Prostate gland (tissue), 2 donors: ENCODE data around the gene TECTA. TPM values are rescaled to one million over a fixed set of nuclear protein-coding genes. Genes with fewer than 3 reads are reported as not detected.

ENCODE experiments used
- DNase-seq: peaks from one replicate; pipeline ENCODE4 v3.0.0-alpha.2; 2019; ENCODE audit warnings: low spot score
- H3K27ac ChIP-seq, 2 donors: fragments of 200-600 bp; sonication (generic); 2 replicates each; pipeline ENCODE4 v1.5.1; 2017 to 2019
- H3K27me3 ChIP-seq: fragments of 200-600 bp; sonication (generic); replicated peaks from 2 replicates; pipeline ENCODE4 v1.5.1; 2019; ENCODE audit not compliant: insufficient read depth
- H3K36me3 ChIP-seq, 2 donors: fragments of 200-600 bp; sonication (generic); 1 replicate in 1 of 2; 2 replicates in 1 of 2; pipeline versions ENCODE4 v1.5.1 to v1.8.1; 2017 to 2019
- H3K4me1 ChIP-seq: fragments of 200-600 bp; sonication (generic); replicated peaks from 2 replicates; pipeline ENCODE4 v1.5.1; 2019
- H3K4me3 ChIP-seq, 2 donors: fragments of 200-600 bp; sonication (generic); 2 replicates each; pipeline ENCODE4 v1.5.1; 2017 to 2019
- H3K9me3 ChIP-seq: fragments of 200-600 bp; sonication (generic); 2 replicates; pipeline ENCODE4 v1.5.1; 2017
- POLR2A ChIP-seq: fragments of 450-650 bp; IDR thresholded peaks from one replicate; pipeline ENCODE4 v1.6.1; 2016; ENCODE audit warnings: antibody characterized with exemption, mild to moderate bottlenecking
- POLR2AphosphoS5 ChIP-seq: sonication (generic); formaldehyde crosslinking; IDR thresholded peaks from one replicate; pipeline ENCODE4 v1.6.1; 2017; ENCODE audit warnings: antibody characterized with exemption
- WGBS: methylation state at CpG from one replicate; pipeline ENCODE4 v1.1.5; 2018; 5-methylcytosine and 5-hydroxymethylcytosine counted together
- intact Hi-C: fragments of 100-400 bp; cut with DNase I; formaldehyde crosslinking; loops from one replicate; pipeline ENCODE4 v1.14.2; 2022
- total RNA-seq, 2 donors: library from RNA; depleted of rRNA; stranded (reverse); fragments of >200 nt; gene quantifications; one replicate each; pipeline ENCODE4 v1.1.0, GENCODE V29; 2016
- TF ChIP-seq, protein P1 (sequence below), 4 experiments: fragments of 200-600 bp in 2 of 4; fragments of 450-650 bp in 2 of 4; sonication (generic) in 2 of 4; IDR thresholded peaks; 1 replicate in 3 of 4; 2 replicates in 1 of 4; pipeline ENCODE4 v1.5.1; 2016 to 2019; ENCODE audit warnings: antibody characterized with exemption in 4 of 4, mild to moderate bottlenecking in 2 of 4, moderate library complexity in 2 of 4

TECTA gene
- total RNA-seq, 2 donors from 2014 or later, result 0.41 to 1.6 TPM

DNA sequence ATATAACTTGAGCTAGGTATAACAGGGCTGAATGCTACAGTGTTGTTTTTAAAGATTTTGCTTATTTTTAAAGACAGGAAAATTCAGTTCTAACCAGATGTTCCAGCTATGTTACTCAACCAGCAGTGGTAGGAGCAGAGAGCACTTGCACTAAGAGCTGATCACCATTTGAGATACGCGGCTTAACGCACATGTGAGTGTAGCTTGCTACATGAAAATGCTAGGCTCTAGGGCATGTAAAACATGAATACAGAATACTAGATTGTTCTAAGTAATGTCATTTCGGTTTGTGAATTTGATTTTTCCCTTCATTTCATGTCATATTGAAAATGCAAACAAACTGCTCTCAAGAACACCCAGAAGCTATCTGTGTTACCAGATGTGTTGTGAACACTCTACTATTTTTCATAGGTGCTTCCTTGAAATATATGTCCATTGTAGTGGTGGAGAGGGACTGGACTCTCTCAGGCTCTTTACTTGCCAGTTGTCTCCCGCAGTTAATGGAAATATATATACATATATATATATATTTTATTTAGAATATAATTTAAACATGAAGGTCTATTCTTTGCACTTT is 10.8 kb upstream of the TECTA start:
- H3K4me1 ChIP-seq, result no peaks in the 10 kb centered on the region
- no peaks in the 10 kb centered on the region for H3K9me3 ChIP-seq
- 98% methylated on average over 5 of the region's 5 CpGs for WGBS
- no peak for DNase-seq
- intact Hi-C loops, result no loop called here
- no peak overlapping the region for H3K4me3 ChIP-seq
- TF ChIP-seq, protein P1, sequence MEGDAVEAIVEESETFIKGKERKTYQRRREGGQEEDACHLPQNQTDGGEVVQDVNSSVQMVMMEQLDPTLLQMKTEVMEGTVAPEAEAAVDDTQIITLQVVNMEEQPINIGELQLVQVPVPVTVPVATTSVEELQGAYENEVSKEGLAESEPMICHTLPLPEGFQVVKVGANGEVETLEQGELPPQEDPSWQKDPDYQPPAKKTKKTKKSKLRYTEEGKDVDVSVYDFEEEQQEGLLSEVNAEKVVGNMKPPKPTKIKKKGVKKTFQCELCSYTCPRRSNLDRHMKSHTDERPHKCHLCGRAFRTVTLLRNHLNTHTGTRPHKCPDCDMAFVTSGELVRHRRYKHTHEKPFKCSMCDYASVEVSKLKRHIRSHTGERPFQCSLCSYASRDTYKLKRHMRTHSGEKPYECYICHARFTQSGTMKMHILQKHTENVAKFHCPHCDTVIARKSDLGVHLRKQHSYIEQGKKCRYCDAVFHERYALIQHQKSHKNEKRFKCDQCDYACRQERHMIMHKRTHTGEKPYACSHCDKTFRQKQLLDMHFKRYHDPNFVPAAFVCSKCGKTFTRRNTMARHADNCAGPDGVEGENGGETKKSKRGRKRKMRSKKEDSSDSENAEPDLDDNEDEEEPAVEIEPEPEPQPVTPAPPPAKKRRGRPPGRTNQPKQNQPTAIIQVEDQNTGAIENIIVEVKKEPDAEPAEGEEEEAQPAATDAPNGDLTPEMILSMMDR (IDR thresholded peaks at IDR 0.05), result no peak
- TF ChIP-seq POLR2A, result no peak
- TF ChIP-seq POLR2AphosphoS5, result no peak
- no peaks in the 10 kb centered on the region for H3K27me3 ChIP-seq
- H3K27ac ChIP-seq, result no peak overlapping the region
- H3K36me3 ChIP-seq, result no peaks in the 10 kb centered on the region

GRCh38 chr11:121091492-121092152 is 9.4 kb upstream of the TECTA start:
- no peak for DNase-seq
- Histone ChIP-seq H3K27me3 (no peaks in the 10 kb centered on the region), H3K4me3 (no peak overlapping the region), H3K36me3 (no peaks in the 10 kb centered on the region), H3K27ac (no peak overlapping the region), H3K4me1 (no peaks in the 10 kb centered on the region), H3K9me3 (no peaks in the 10 kb centered on the region)
- intact Hi-C loops, result no loop called here
- 85% methylated on average over 3 of the region's 3 CpGs for WGBS
- TF ChIP-seq, protein P1 (IDR thresholded peaks at IDR 0.05), result no peak
- TF ChIP-seq POLR2AphosphoS5 (no peak), POLR2A (no peak)

DNA sequence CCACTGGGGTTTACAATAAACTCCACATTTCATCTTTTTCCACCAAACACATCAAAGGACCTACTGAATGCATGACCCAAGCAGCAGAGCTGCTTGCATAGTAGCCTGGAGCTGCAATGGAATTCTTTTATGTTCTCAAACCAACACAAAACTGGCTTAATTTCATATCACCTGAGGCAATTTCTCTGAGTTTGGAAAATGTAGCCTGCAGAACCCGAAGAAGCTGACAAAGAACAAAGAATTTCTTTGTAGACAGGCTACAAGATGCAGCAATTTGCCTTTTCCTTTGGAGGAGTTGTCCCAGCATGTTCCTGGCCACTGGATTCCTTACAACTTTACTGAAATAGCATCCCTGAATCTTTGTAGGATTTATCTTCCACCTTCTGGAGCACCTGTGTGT is 5.5 kb upstream of the TECTA start:
- WGBS, result 58% methylated on average over 1 of the region's 1 CpG
- DNase-seq, result no peak
- TF ChIP-seq, protein P1 (IDR thresholded peaks at IDR 0.05), result no peak
- no peak for TF ChIP-seq POLR2AphosphoS5
- no peak for TF ChIP-seq POLR2A

GRCh38 chr11:121099364-121099763 is 1.7 kb upstream of the TECTA start:
- Histone ChIP-seq H3K4me1 (no peaks in the 10 kb centered on the region), H3K9me3 (no peaks in the 10 kb centered on the region), H3K27me3 (no peaks in the 10 kb centered on the region), H3K4me3 (no peak overlapping the region), H3K36me3 (no peaks in the 10 kb centered on the region), H3K27ac (no peak overlapping the region)
- no peak for DNase-seq
- TF ChIP-seq, protein P1 (IDR thresholded peaks at IDR 0.05), result no peak
- TF ChIP-seq POLR2AphosphoS5, result no peak
- TF ChIP-seq POLR2A, result no peak
- WGBS, result 93% methylated on average over 4 of the region's 4 CpGs
- intact Hi-C loops, result no loop called here

More for the DNA sequence above, 5.5 kb upstream of the TECTA start:
- intact Hi-C loops, result no loop called here
- Histone ChIP-seq H3K27me3 (no peaks in the 10 kb centered on the region), H3K4me1 (no peaks in the 10 kb centered on the region), H3K4me3 (no peak overlapping the region), H3K27ac (no peak overlapping the region), H3K36me3 (no peaks in the 10 kb centered on the region), H3K9me3 (no peaks in the 10 kb centered on the region)

- 75% methylated on average over 4 of the region's 4 CpGs for WGBS
- Histone ChIP-seq H3K27me3 (no peaks in the 10 kb centered on the region), H3K27ac (no peak overlapping the region), H3K9me3 (no peaks in the 10 kb centered on the region), H3K36me3 (no peaks in the 10 kb centered on the region), H3K4me3 (no peak overlapping the region), H3K4me1 (no peaks in the 10 kb centered on the region)
- DNase-seq, result no peak
- intact Hi-C loops, result no loop called here
- TF ChIP-seq POLR2A (no peak), POLR2AphosphoS5 (no peak)
- TF ChIP-seq, protein P1 (IDR thresholded peaks at IDR 0.05), result no peak
Measured at GRCh38 chr11:121099885-121100284, 1.2 kb upstream of the TECTA start.
